HG03066 (cell line): Measurements from ENCODE around the gene RNF224.

Experiments used
- ATAC-seq: cut with Tn5 transposase; IDR thresholded peaks from one replicate; pipeline ENCODE4 v1.9.1; 2021; ENCODE audit warnings: low read depth; ENCODE audit not compliant: unreplicated experiment

The RNF224 gene

GRCh38 chr9:137213160-137214060, 13.9 kb upstream of the RNF224 start:
- no peak for ATAC-seq

GRCh38 chr9:137214620-137215019, 12.7 kb upstream of the RNF224 start:
- no peak for ATAC-seq

GRCh38 chr9:137215196-137215986, 11.9 kb upstream of the RNF224 start:
- no peak for ATAC-seq

GRCh38 chr9:137216188-137216965, 10.9 kb upstream of the RNF224 start:
- no peak for ATAC-seq

- no peak for ATAC-seq
Measured at GRCh38 chr9:137217276-137218211, 9.8 kb upstream of the RNF224 start.

DNA sequence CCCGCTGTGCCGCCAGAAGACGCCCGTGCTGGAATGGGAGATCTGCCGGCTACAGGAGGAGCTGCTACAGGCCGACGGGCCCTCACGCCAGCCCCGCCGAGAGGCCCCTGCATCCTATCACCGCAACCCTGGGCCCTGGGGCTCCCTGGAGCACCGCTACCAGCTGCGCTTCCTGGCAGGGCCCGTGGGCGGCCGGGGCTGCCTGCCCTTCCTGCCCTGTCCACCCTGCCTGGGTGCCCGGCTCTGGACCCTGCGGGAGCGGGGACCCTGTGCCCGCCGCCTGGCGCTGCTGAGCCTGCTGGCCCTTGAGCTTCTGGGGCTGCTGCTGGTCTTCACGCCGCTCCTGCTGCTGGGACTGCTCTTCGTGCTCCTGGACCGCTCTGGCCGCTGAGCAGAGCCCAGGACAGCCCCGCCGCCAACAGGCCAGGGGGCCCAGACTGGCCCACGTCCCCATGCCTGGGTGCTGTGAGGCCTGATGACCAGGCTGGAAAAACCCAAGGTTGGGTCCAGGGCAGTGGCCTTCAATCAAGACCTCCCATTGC, 9.0 kb upstream of the RNF224 start:
- no peak for ATAC-seq

DNA sequence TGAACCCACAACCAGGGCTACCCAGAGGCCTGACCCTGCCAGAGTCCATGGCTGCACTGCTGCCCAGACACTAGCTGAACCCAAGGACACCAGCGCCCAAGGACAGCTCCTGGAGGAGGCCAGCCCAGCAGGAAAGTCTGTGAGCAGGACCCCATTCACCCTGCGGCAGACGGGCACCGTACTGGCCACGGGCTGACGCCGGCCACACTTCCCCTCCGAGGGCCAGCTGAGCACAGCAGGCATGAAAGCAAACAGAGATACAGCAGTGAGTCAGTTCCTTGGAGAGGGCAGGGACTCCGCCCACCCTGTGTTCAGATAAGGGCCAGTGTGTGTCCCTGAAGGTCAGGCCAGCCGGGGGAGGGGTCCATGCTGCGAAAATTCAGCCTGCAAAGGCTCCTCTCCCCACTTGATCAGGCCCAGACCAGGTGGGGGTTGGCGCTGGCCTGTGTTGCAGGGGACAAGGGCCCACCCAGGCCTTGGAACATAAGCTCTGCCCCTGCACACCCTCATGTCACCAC, 8.5 kb upstream of the RNF224 start:
- no peak for ATAC-seq

GRCh38 chr9:137219757-137220316, 7.5 kb upstream of the RNF224 start:
- no peak for ATAC-seq

DNA sequence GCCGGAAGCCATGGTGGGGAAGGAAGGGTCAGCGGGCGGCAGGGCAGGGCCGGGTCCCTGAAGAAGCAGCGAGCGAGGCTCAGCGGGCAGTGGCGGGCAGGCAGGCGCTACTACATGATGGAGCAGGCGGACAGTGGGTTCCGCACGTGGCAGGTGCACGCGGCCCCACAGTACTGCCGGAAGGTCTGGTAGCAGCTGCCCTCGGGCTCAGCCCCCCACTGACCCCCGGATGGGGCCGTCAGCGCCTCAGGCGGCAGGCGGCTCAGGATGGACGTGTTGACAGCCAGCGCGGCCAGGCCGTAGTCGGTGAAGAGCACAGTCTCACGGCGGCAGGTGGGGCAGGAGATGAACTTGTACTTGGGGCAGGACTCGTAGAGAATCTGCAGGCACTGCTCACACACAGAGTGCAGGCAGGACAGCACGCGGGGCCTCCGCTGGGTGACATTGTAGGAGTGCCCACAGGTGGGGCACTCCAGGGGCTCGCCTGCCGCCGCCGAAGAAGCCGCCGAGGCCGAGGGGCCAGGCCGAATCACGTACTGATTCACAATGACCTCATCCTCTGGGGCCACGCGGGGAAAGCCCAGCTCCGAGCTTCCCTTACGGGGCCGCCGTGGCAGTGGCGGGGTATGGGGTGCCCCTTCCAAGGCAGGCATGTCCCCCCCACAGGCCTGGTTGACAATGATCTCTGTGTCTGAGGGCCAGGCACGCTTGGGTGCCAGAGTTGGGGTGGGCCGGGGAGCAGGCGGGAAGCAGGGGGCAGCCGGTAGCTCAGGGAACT, 6.8 kb upstream of the RNF224 start:
- no peak for ATAC-seq

DNA sequence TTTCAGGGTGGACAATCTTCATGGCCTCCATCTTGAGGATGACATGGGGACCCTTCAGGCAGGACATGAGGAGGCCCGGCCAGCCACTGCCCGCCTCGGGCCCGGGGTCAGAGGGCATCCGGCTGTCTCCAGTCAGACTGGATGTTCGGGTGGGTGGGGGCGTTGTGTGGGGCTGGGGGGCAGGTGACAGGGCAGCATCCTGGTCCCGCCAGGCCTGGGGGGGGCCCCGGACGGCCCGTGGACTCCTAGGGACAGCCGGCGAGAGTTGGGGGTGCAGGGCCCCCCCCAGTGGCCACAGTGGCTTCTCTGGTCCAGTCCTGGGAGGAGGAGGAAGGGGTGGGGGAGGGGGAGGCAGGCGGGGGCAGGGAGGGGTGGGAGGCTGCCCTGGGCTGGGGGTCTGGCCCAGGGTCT, 6.2 kb upstream of the RNF224 start:
- no peak for ATAC-seq

GRCh38 chr9:137221506-137222111, 5.7 kb upstream of the RNF224 start:
- no peak for ATAC-seq

DNA sequence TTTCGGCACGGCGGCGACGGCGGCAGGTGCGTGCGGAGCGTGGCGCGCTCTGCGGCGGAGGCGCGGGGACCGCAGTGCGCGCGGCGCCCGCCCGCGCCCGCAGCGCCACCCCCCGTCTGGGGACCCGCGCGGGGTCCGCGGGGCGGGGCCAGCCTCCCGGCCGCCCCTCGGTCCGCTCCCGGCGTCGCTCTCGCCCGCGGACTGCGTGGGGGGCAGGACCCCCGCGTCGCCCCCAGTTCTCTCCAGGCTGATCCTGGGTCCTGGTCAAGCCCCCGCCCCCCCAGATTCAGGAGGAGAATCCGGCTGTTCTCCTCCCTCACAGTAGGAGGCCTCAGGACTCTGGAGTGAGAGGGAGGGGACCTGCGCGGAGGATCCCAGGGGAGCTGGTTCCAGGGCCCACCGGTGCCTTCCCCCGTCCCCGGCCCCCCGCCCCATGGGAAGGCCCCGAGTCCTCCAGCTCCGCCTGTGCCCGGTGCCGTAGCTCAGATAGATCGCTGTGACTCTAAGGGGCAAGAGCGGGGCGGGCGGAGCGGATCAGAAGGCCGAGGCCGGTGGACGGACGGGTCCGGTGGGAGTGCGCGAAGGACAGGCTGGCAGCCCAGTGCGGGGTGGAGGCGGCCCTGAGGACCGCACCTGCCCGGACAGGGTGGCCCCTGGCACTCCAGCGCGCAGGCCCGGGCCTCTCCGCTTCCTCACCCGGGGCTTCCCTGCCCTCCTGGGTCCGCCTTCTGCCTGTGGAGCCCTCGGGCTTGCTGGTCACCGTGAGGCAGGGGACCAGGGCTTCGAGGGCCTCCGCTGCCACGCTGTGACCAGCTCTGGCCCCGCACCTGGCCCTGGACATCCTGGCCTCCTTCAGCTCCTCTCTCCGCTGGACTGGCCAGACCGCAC, 4.9 kb upstream of the RNF224 start, which contains the start of gene RNF208:
Gene RNF208 (minus strand): TSS at position 51 of the 888 bp plus-strand sequence. CDS start 1,028 bp downstream, outside the sequence.
- ATAC-seq, result peak; percentile 3

DNA sequence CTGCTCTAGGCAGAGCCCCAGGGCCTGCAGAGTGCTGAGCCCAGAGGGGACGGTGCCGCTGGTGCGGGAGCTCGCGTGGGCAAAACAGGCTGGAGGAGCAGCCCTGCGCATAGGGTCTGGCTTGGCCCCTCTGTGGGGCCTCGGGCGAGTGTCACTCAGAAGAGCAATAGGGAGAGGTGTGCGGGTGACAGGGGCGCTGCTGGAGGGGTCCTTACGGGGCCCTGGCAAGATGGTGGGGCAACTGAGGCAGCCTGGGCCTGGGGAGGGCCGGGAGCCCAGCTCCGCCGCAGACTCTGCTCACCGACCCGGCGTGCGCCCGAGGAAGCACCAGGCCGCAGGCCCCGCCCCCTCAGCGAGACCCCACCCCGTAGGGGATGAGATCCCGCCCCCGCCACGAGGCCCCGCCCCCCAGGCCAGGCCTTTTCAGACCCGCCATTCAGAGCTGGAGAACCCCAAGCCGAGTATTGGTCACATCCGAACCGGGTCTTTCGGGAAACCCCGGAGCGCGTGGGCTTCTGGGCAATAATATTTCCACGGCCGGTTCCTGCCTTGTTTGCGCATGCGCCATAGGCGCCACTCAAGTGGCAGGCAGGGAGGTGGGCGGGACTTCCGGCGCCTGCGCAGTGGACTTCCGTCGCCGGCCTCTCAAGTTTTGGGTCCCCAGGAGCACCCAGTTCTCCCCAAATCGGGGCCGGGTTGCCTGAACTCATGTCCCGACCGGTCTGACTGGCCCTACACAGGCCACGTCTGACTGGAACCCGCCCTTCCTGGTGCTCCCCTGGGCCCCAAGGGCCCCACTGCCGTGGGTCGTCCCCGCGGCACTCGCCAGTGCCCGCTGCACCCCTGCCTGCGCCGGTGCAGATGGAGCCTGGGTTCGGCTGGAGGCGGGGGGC, 4.0 kb upstream of the RNF224 start:
- ATAC-seq, result peak; percentile 68

DNA sequence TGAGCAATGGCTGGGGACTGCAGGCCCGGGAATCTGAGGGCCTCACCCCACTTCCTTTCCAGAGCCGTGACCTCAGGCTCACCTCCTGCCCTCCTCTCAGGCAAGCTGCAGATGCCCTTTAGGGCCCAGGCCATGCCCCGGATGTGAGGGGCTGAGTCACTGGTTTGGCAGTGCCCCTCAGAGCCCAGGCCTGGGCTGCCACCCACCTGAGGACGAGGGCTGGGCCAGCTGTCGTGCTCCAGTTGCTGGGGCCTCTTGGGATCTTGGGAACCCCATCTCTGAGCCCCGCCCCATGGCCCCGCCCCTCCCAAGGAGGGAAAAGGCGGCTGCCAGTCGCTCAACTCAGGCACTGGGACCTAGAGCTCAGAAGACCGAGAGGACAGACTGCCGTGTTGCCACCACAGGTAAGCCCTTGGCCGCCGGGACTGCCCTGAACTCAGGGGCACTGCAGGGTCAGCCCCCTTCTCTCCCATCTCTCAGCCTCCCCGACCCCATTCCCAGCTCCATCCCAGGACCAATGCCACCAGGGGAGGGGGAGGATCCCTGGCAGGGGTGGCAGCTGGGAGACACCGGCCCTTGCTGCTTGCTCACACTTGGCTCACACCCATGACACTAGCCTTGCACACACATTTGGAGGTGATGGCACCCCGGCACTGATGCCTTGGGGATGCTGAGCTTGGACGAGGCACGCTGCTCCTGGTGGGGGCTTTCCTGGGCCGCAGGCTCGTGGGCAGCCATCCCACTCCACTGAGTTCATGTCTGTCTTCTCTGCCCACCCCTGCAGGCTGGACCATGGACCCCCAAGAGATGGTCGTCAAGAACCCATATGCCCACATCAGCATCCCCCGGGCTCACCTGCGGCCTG, 2.2 kb upstream of the RNF224 start, which contains the start of gene CYSRT1:
Gene CYSRT1 (plus strand): TSS at position 345 of the 865 bp plus-strand sequence. CDS start 448 bp downstream, at position 793.
- no peak for ATAC-seq
